Mucosa of gallbladder (tissue), 1 donor: ENCODE measurements around the gene SLIT1. TPM values are rescaled to one million over a fixed set of nuclear protein-coding genes. Genes with fewer than 3 reads are reported as not detected.

ENCODE experiments used
- DNase-seq: peaks from one replicate; pipeline ENCODE4 v3.0.0-alpha.2; 2020; ENCODE audit warnings: low spot score
- total RNA-seq: library from RNA; stranded (reverse); gene quantifications from one replicate; pipeline ENCODE4 v1.2.1, GENCODE V29; 2021
- donor health status: DM: no; HTN: no; CAD: no.

SLIT1 gene
- total RNA-seq, 1 donor from 2014 or later: 0.40 TPM

GRCh38 chr10:97063271-97063982, 122.3 kb downstream of the SLIT1 start:
- DNase-seq: no peak

GRCh38 chr10:97062456-97062855, 123.3 kb downstream of the SLIT1 start:
- no peak for DNase-seq

- DNase-seq: no peak
These were observed 123.7 kb downstream of the SLIT1 start for GRCh38 chr10:97062046-97062445.

GRCh38 chr10:97061423-97061822, 124.3 kb downstream of the SLIT1 start:
- DNase-seq: no peak

GRCh38 chr10:97060441-97061084, 125.2 kb downstream of the SLIT1 start:
- no peak for DNase-seq

- no peak for DNase-seq
These were observed 125.9 kb downstream of the SLIT1 start for GRCh38 chr10:97059872-97060205.

- no peak for DNase-seq
These were observed 126.5 kb downstream of the SLIT1 start for GRCh38 chr10:97059006-97059871.

- no peak for DNase-seq
These were observed 127.2 kb downstream of the SLIT1 start for GRCh38 chr10:97058521-97058920.

- no peak for DNase-seq
These were observed 128.1 kb downstream of the SLIT1 start for GRCh38 chr10:97057491-97058235.

- no peak for DNase-seq
These were observed 129.6 kb downstream of the SLIT1 start for GRCh38 chr10:97056003-97056630.

- DNase-seq: no peak
These were observed 132.5 kb downstream of the SLIT1 start for GRCh38 chr10:97053276-97053675.

- DNase-seq: no peak
These were observed 134.7 kb downstream of the SLIT1 start for GRCh38 chr10:97050956-97051496.

GRCh38 chr10:97050205-97050745, 135.5 kb downstream of the SLIT1 start:
- no peak for DNase-seq

- no peak for DNase-seq
These were observed 136.1 kb downstream of the SLIT1 start for GRCh38 chr10:97049670-97050069.

- DNase-seq: no peak
These were observed 136.9 kb downstream of the SLIT1 start for GRCh38 chr10:97048649-97049427.

GRCh38 chr10:97047788-97048187, 138.0 kb downstream of the SLIT1 start:
- DNase-seq: no peak

- no peak for DNase-seq
These were observed 138.5 kb downstream of the SLIT1 start for GRCh38 chr10:97047083-97047736.

GRCh38 chr10:97046456-97047082, 139.2 kb downstream of the SLIT1 start:
- no peak for DNase-seq

- DNase-seq: no peak
These were observed 142.2 kb downstream of the SLIT1 start for GRCh38 chr10:97043563-97043855.
